ENCODE measurements around the gene MPC2. TPM values are rescaled to one million over a fixed set of nuclear protein-coding genes. Genes with fewer than 3 reads are reported as not detected.
"Not testable (repeated sequence)": the region's sequence is repeated elsewhere in the genome, so short reads cannot be mapped to it uniquely, and the experiment has no call there.

Gene MPC2
- total RNA-seq, 2 experiments from 2014 or later, result 42.5 to 60.4 TPM

DNA sequence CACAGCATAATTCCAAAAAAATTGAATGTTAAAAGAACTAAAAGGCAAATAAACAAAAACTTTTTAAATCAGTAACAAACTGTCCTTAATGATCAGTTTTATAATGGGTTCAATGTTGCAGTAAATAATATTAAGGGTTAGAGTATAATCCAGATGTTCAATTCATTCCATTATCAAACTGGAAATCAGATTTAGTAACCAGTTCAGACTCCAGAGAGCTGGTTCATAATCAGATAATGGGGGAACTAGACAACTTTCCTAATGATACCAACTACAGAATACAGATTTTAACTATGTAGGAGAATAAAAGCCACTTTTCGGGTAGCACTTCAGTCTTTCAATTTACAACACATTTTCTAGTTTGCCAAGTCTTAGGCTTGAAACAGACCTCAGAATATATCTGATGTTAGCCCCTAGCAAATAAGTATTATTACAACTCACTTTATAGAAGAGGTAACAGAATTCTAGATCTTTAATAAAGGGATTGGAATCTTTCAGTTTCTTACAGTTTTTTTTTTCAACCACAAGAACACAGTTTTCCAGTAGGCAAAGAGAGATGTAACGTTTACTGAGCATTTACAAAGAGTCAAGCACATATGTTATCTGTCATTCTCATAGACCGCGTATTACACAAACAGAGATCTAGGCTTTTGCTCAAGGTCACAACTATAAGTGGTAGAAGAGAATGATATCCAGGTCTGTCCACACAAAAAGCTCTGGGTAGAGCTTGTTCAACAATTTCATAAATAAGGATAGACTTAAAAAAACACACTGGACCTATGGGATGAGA lies 2.3 kb downstream of the MPC2 start:
- Mint-ChIP-seq H3K4me1 (peaks cover 36% of the 10 kb centered on the region), H3K27ac (peak overlapping the region; percentile 97), H3K36me3 (ENCODE audit: low read depth) (no peaks in the 10 kb centered on the region), H3K27me3 (no peaks in the 10 kb centered on the region), H3K4me3 (peak overlapping the region; percentile 89), H3K9me3 (ENCODE audit: low read depth) (no peaks in the 10 kb centered on the region)
- no peak for ATAC-seq
- no peak for DNase-seq
- ChIA-PET POLR2A (interaction anchor here (0.6 kb wide), 1 partner anchor 386 kb away, joined by 14 read pairs; no protein-coding TSS in a partner anchor), CTCF (interaction anchor here (1.8 to 3.0 kb wide), 2 partner anchors 148 to 219 kb away, joined by 5 to 9 read pairs; no protein-coding TSS in a partner anchor)
- intact Hi-C loops (cut with DNase I, micrococcal nuclease), result loop anchor here (5.0 to 10.0 kb wide), 7 partner anchors 132 to 1100 kb away; partner anchors contain the start of genes POGK (in 1 of the 2), RCSD1 (in 1 of the 2) and TIPRL (in 1 of the 2)

DNA sequence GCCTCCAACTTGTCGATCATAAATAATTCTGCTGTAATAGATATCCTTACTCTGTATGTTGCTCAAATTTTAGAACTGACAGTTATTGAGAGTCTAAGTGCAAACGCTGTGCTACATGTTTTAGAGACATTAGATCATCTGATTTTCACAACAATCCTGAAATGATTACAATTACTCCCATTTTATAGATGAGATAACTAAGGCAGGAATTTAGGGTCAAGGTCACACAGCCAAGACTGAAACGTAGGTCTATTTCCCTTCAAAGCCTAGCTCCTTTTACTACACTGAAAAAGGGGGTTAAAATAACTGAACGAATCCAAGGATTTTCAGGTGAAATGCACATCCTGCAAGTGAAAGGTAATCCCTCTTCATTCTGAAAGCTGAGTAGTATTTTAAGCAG lies 3.1 kb downstream of the MPC2 start:
- no peaks in the 10 kb centered on the region for H3K27me3 Mint-ChIP-seq
- ATAC-seq (no peak), DNase-seq (no peak)
- peaks cover 36% of the 10 kb centered on the region for H3K4me1 Mint-ChIP-seq
- intact Hi-C loops (cut with DNase I, micrococcal nuclease), result loop anchor here (10.0 kb wide), 2 partner anchors 299 to 1099 kb away; partner anchors contain the start of genes POGK (in 1 of the 2) and RCSD1 (in 1 of the 2)
- ChIA-PET POLR2A (interaction anchor here (0.6 kb wide), 1 partner anchor 253 kb away, joined by 4 read pairs; no protein-coding TSS in a partner anchor), CTCF (interaction anchor here (3.0 kb wide), 1 partner anchor 148 kb away, joined by 9 read pairs; no protein-coding TSS in a partner anchor)
- no peaks in the 10 kb centered on the region for H3K9me3 Mint-ChIP-seq (ENCODE audit: low read depth)
- no peaks in the 10 kb centered on the region for H3K36me3 Mint-ChIP-seq (ENCODE audit: low read depth)
- peak overlapping the region; percentile 89 for H3K4me3 Mint-ChIP-seq
- H3K27ac Mint-ChIP-seq, result no peak overlapping the region

DNA sequence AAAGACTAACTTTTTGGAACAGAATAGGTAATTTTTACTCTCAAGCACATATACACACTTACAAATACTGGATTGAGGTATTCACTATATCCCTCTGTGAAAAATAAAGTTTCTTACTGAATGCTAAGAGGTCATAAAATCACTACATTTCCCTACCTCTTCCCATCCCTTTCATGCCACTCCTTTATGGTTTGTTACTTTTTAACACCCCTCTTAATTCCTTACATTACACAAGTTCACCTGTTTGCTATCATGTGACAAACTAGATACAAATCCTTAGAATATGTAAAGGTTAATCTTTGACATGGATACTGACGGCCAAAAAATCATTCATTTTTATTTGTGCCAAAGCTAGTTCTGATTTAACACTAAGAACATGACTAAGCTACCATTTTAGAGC lies 7.1 kb downstream of the MPC2 start:
- ATAC-seq (no peak), DNase-seq (no peak)
- no peak overlapping the region for H3K27ac Mint-ChIP-seq
- H3K9me3 Mint-ChIP-seq (ENCODE audit: low read depth), result no peaks in the 10 kb centered on the region
- no peaks in the 10 kb centered on the region for H3K27me3 Mint-ChIP-seq
- peaks cover 30% of the 10 kb centered on the region for H3K4me1 Mint-ChIP-seq
- intact Hi-C loops (cut with DNase I, micrococcal nuclease), result loop anchor here (10.0 kb wide), 2 partner anchors 295 to 1095 kb away; partner anchors contain the start of genes POGK (in 1 of the 2) and RCSD1 (in 1 of the 2)
- ChIA-PET CTCF (interaction anchor here (0.7 to 1.6 kb wide), 2 partner anchors 37 to 152 kb away, joined by 3 to 6 read pairs; no protein-coding TSS in a partner anchor), POLR2A (no interaction called here)
- H3K36me3 Mint-ChIP-seq (ENCODE audit: low read depth), result no peaks in the 10 kb centered on the region
- no peak overlapping the region for H3K4me3 Mint-ChIP-seq

DNA sequence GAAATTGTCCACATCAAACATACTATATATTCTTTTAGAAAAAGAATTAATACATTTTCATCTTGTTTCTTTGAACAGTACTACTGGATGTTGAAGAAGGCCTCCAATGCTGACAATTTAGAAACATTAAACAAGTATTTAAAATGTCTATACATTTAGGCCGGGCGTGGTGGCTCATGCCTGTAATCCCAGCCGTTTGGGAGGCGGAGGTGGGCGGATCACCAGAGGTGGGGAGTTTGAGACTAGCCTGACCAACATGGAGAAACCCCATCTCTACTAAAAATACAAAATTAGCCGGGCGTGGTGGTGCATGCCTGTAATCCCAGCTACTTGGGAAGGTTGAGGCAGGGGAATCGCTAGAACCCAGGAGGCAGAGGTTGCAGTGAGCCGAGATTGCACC lies 8.0 kb downstream of the MPC2 start:
- H3K36me3 Mint-ChIP-seq (ENCODE audit: low read depth); intact Hi-C loops (cut with DNase I, micrococcal nuclease); H3K9me3 Mint-ChIP-seq (ENCODE audit: low read depth); ATAC-seq; DNase-seq; POLR2A ChIA-PET; H3K27me3 Mint-ChIP-seq; H3K4me3 Mint-ChIP-seq; H3K27ac Mint-ChIP-seq: not testable (repeated sequence)
- CTCF ChIA-PET, result interaction anchor here (0.9 to 1.4 kb wide), 2 partner anchors 8 to 153 kb away, joined by 3 to 8 read pairs; partner anchors contain the start of gene MPC2
- peaks cover 22% of the 10 kb centered on the region for H3K4me1 Mint-ChIP-seq

DNA sequence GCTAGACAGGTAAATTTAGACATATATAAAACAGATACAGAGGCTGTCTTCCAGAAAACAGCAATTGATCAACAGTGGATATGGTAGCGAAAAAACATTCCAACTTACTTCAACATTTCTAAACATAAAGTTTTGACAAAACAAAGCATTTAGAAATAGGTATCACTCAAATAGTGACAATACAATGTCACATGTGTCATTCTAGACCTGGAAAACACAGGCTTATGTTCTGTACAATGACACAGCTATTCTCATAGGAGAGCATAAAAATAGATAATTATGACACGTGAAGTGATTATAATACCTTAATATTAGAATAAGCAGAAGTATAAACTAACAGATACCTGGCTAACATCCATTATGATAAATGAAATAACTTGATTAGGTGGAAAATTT lies 8.4 kb downstream of the MPC2 start:
- H3K27me3 Mint-ChIP-seq, result no peaks in the 10 kb centered on the region
- no peak overlapping the region for H3K27ac Mint-ChIP-seq
- no peaks in the 10 kb centered on the region for H3K36me3 Mint-ChIP-seq (ENCODE audit: low read depth)
- POLR2A ChIA-PET, result interaction anchor here (0.7 kb wide), 1 partner anchor 37 kb away, joined by 3 read pairs; no protein-coding TSS in a partner anchor
- intact Hi-C loops (cut with DNase I, micrococcal nuclease), result no loop called here
- ATAC-seq (no peak), DNase-seq (no peak)
- CTCF ChIA-PET, result interaction anchor here (0.9 to 1.4 kb wide), 2 partner anchors 9 to 154 kb away, joined by 3 to 8 read pairs; partner anchors contain the start of gene MPC2
- no peaks in the 10 kb centered on the region for H3K9me3 Mint-ChIP-seq (ENCODE audit: low read depth)
- peaks cover 17% of the 10 kb centered on the region for H3K4me1 Mint-ChIP-seq
- no peak overlapping the region for H3K4me3 Mint-ChIP-seq

DNA sequence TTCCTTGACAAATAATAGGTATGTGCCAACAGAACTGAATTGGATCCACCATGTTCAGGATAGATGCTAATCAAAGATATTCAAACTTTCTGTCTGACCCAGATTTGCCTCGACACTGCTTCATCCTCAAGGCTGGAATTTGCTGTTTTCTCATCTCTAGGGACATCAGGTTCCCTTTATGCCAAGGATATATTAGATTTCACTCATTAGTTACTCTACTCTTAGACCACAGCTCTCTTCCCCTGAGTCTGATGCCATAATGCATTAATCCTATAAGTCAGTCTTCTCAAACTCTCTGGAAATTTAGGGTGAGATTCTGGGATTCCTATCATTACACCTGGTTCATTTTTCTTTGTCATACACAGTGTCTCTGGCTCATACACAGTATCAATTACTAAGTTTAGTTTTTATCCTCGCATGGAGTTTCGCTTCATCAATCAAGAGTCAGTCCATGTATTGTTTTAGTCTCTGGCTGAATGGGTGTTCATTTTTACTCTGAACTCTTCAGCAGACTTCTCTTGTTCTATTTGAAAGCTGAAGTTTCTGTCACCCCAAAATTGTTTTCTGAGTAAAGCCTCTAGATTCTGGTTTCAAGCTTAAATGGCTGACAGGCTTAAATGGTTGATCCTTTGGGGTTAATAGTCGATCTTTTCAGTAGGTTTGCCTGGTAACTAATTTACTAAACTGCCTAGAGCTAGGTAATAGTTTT lies 9.7 kb downstream of the MPC2 start:
- intact Hi-C loops (cut with DNase I, micrococcal nuclease), result no loop called here
- H3K4me1 Mint-ChIP-seq, result peaks cover 12% of the 10 kb centered on the region
- ChIA-PET POLR2A (no interaction called here), CTCF (interaction anchor here (0.6 kb wide), 1 partner anchor 109 kb away, joined by 4 read pairs; no protein-coding TSS in a partner anchor)
- H3K36me3 Mint-ChIP-seq (ENCODE audit: low read depth), result peaks cover 2% of the 10 kb centered on the region
- H3K4me3 Mint-ChIP-seq, result no peak overlapping the region
- H3K27me3 Mint-ChIP-seq, result no peaks in the 10 kb centered on the region
- ATAC-seq, result no peak
- H3K27ac Mint-ChIP-seq, result no peak overlapping the region
- DNase-seq, result no peak
- H3K9me3 Mint-ChIP-seq (ENCODE audit: low read depth), result no peaks in the 10 kb centered on the region

DNA sequence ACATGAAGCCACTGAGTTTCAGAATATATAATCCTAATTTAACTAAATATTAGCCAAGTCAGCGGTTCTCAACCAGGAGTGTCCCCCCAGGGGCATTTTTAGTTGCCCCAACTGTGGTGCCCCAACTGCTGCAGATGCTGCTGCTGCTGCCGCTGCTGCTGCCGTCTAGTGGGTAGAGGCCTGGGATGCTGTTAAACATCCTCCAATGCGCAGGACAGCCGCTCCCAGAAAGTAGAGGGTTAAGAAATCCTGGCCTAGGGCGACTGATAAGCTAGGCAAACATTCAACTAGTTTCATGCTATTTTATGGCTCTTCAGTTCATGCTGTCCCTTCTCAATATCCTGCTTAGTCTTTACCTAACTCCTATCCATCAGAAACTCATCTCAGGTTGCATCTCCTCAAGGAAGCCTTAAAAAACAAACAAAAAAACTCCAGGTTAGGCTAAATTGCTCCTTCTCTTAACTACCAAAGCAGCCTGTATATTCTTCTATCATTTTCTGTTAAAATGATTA lies 10.3 kb downstream of the MPC2 start:
- CTCF ChIA-PET, result no interaction called here
- ATAC-seq (no peak), DNase-seq (no peak)
- peaks cover 2% of the 10 kb centered on the region for H3K36me3 Mint-ChIP-seq (ENCODE audit: low read depth)
- H3K27me3 Mint-ChIP-seq, result no peaks in the 10 kb centered on the region
- no peak overlapping the region for H3K27ac Mint-ChIP-seq
- intact Hi-C loops (cut with DNase I, micrococcal nuclease), result no loop called here
- H3K9me3 Mint-ChIP-seq (ENCODE audit: low read depth), result no peaks in the 10 kb centered on the region
- POLR2A ChIA-PET, result no interaction called here
- peaks cover 15% of the 10 kb centered on the region for H3K4me1 Mint-ChIP-seq
- H3K4me3 Mint-ChIP-seq, result no peak overlapping the region

DNA sequence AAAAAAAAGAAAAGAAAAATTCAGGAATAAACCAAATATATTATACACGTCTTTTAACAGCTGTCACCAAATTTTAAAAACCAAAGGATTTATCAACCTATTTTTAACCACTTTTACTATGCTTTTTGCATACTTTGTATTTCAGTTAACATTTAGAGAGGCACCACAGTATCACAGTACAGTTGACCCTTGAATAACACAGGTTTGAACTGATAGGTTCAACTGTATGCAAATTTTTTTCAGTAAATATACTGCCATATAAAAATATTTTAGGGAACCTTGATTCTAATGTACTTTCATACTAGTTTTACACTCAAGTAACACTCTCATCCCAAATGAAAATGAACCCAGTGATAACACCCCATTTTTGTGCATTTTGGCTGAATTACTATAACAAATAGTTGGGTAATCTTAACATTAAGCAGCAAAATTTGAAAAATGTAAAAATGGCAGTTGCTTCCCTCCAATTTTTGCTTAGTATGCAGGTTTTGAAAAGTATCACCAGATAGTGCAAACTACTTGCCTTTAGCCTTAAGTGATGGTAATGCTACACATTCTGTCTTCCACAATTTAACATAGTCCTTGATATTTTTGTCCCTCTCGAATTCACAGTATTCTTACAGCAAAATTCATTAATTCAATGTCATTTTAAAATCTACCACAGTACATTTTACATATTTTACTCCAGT lies 12.2 kb downstream of the MPC2 start:
- ATAC-seq, result no peak
- peaks cover 12% of the 10 kb centered on the region for H3K4me1 Mint-ChIP-seq
- H3K36me3 Mint-ChIP-seq (ENCODE audit: low read depth), result peaks cover 2% of the 10 kb centered on the region
- no peaks in the 10 kb centered on the region for H3K27me3 Mint-ChIP-seq
- ChIA-PET POLR2A (interaction anchor here (1.3 kb wide), 1 partner anchor 11 kb away, joined by 3 read pairs; the partner anchor contains the start of gene ADCY10), CTCF (no interaction called here)
- no peaks in the 10 kb centered on the region for H3K9me3 Mint-ChIP-seq (ENCODE audit: low read depth)
- H3K27ac Mint-ChIP-seq, result no peak overlapping the region
- intact Hi-C loops (cut with DNase I, micrococcal nuclease), result no loop called here
- no peak overlapping the region for H3K4me3 Mint-ChIP-seq
- no peak for DNase-seq

DNA sequence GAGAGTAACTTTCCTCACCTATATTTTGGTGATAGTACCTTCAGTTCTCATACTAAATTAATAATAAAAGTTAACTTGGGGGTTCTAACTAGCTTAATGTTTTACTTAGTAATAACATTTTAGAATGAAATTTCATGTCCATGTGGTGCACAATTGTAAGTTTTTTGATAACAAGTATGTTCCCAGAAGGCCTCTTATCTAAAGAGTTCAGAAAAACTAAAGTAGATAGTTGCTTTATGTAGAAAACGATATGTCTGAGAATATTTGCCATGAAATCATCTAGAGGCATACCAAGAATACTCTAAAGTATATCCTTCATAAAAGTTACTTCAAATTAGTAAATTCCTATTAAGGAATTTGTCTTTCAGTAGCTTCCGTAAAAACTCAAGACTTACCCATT lies 12.8 kb downstream of the MPC2 start:
- ATAC-seq, result no peak
- POLR2A ChIA-PET, result interaction anchor here (1.3 kb wide), 1 partner anchor 10 kb away, joined by 3 read pairs; the partner anchor contains the start of gene ADCY10

DNA sequence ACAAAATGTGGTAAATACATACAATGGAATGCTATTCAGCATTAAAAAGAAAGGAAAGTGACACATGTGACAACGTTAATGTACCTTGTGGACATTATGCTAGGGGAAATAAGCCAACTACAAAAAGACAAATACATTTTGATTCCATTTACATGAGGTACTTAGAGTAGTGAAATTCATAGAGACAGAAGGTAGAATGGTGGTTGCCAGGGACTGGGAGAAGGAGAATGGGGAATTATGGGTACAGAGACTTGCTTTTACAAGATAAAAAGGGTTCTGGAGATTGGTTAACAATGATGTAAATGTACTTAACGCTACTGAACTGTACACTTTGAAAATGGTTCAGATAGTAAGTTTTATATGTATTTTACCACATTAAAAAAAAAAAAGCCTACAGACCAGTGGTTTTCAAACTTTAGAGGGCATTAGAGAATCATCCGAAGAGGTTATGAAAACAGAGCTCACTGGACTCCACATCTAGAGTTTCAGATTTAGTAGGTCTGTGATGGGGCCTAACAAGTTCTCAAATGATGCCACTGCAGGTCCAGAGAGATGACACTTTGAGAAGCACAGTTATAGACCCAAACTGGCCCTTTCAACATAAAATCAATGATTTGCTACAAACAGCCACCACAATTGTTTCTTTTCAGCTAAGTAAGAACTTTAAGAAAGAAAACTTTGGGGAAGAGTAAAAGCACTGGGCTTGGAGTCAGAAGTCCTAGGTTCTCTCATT lies 13.4 kb downstream of the MPC2 start:
- Mint-ChIP-seq H3K27ac (no peak overlapping the region), H3K27me3 (no peaks in the 10 kb centered on the region), H3K36me3 (ENCODE audit: low read depth) (peaks cover 2% of the 10 kb centered on the region), H3K4me3 (no peak overlapping the region), H3K9me3 (ENCODE audit: low read depth) (no peaks in the 10 kb centered on the region), H3K4me1 (peaks cover 11% of the 10 kb centered on the region)
- ChIA-PET CTCF (interaction anchor here (0.8 kb wide), 1 partner anchor 162 kb away, joined by 5 read pairs; no protein-coding TSS in a partner anchor), POLR2A (interaction anchor here (1.3 kb wide), 1 partner anchor 10 kb away, joined by 3 read pairs; the partner anchor contains the start of gene ADCY10)
- DNase-seq, result no peak
- no peak for ATAC-seq
- intact Hi-C loops (cut with DNase I, micrococcal nuclease), result no loop called here

More for the DNA sequence above, 12.8 kb downstream of the MPC2 start:
- H3K27ac Mint-ChIP-seq, result no peak overlapping the region
- intact Hi-C loops (cut with DNase I, micrococcal nuclease), result no loop called here
- no peak overlapping the region for H3K4me3 Mint-ChIP-seq
- H3K36me3 Mint-ChIP-seq (ENCODE audit: low read depth), result peaks cover 2% of the 10 kb centered on the region
- H3K4me1 Mint-ChIP-seq, result peaks cover 11% of the 10 kb centered on the region
- no peak for DNase-seq
- no peaks in the 10 kb centered on the region for H3K9me3 Mint-ChIP-seq (ENCODE audit: low read depth)
- CTCF ChIA-PET, result interaction anchor here (0.8 kb wide), 1 partner anchor 161 kb away, joined by 5 read pairs; no protein-coding TSS in a partner anchor
- H3K27me3 Mint-ChIP-seq, result no peaks in the 10 kb centered on the region
